Activated T-helper 1 cell treated with anti-CD3 and anti-CD28 coated beads, Interleukin-12 subunit alpha, Interleukin-12 subunit beta, Interleukin-2, Interleukin-4 antibody, amounts not matched to agents 30 ng/mL and 10 ng/mL and 1 ng/mL, durations not matched to agents 14 hours and 24 hours and 36 hours (primary cell): Measurements from ENCODE around the gene REXO1. TPM values are rescaled to one million over a fixed set of nuclear protein-coding genes. Genes with fewer than 3 reads are reported as not detected.
"Not testable (repeated sequence)": the region's sequence is repeated elsewhere in the genome, so short reads cannot be mapped to it uniquely, and the experiment has no call there.

Experiments used
- DNase-seq: peaks from one replicate; pipeline ENCODE4 v3.0.0; 2021; ENCODE audit warnings: low spot score
- H3K27ac Mint-ChIP-seq: one replicate; pipeline ENCODE4 v1.8.0; 2021; ENCODE audit warnings: mild to moderate bottlenecking, mixed read lengths
- H3K27me3 Mint-ChIP-seq: one replicate; pipeline ENCODE4 v1.8.0; 2022; ENCODE audit warnings: mild to moderate bottlenecking, moderate library complexity, mixed read lengths; ENCODE audit not compliant: insufficient read depth
- H3K36me3 Mint-ChIP-seq: one replicate; pipeline ENCODE4 v1.8.0; 2021; ENCODE audit warnings: low read depth, mixed read lengths
- H3K4me1 Mint-ChIP-seq: one replicate; pipeline ENCODE4 v1.8.0; 2021; ENCODE audit warnings: low read depth, mixed read lengths
- H3K4me3 Mint-ChIP-seq: one replicate; pipeline ENCODE4 v1.8.0; 2021; ENCODE audit warnings: mild to moderate bottlenecking, moderate library complexity, mixed read lengths
- H3K9me3 Mint-ChIP-seq: one replicate; pipeline ENCODE4 v1.8.0; 2021; ENCODE audit warnings: mixed read lengths
- intact Hi-C: fragments of 100-400 bp; cut with micrococcal nuclease; formaldehyde crosslinking; loops from one replicate; pipeline ENCODE4 v1.15.1; 2024
- total RNA-seq: library from RNA; stranded (reverse); gene quantifications from 2 replicates; pipeline ENCODE4 v1.2.3, GENCODE V29; 2022

REXO1 gene
- total RNA-seq, 1 donor from 2014 or later = 64.5 TPM

DNA sequence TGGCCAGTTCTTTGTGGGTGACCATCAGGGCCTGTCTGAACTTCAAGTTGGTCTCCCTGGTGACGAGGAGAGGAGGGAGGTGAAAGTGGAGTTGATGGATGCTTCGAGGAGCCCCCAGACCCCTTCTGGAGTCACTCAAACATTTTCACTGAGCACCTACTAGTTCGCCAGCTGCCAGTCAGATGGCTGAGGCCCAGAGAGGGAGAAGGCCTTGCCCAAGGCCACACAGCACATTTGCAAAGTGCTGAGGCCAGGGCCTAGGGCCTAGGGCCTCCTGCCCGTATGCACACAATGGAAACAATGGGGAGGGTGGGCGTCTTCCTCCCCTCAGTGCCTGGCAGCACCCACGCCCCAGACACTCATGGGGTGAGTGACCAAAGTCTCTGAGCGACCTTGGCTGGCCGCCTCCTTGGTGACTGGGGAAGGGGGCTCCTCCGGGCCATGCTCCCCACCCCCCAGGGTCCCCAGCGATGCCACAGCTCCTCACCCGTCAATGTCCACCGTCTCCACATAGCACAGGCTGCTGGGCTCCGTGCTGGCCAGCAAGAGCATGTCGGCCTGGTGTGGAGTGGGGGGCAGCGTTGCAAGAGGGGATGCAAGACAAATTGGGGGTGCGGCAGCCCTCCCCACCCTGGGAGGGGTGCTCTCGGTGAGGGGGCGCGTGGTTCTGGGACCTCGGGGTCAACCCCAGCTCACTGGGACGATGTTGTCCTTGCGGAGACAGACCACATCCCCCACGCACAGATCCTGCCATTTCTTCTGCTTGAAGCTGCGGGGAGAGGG lies 42.7 kb downstream of the REXO1 start:
- H3K36me3 Mint-ChIP-seq = peaks cover 3% of the 10 kb centered on the region
- no peaks in the 10 kb centered on the region for H3K27me3 Mint-ChIP-seq
- no peak overlapping the region for H3K27ac Mint-ChIP-seq
- no peaks in the 10 kb centered on the region for H3K4me1 Mint-ChIP-seq
- no peak overlapping the region for H3K4me3 Mint-ChIP-seq
- intact Hi-C loops = no loop called here
- H3K9me3 Mint-ChIP-seq = no peaks in the 10 kb centered on the region
- no peak for DNase-seq

DNA sequence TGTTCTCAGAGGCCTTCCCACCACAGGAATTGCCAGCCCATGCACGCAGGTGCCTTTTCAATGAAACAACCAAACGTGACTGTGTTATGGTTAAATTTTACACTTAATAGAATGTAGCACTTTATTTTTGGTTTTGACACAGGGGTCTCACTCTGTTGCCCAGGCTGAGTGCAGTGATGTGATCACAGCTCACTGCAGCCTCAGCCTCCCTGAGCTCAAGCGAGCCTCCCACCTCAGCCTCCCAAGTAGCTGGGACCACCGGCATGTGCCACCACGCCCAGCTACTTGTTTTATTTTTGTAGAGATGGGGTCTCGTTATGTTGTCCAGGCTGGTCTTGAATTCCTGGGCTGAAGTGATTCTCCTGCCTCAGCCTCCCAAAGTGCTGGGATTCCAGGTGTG lies 43.4 kb downstream of the REXO1 start:
- Mint-ChIP-seq H3K27me3 (no peaks in the 10 kb centered on the region), H3K36me3 (peaks cover 7% of the 10 kb centered on the region), H3K27ac (no peak overlapping the region), H3K4me3 (no peak overlapping the region), H3K9me3 (no peaks in the 10 kb centered on the region), H3K4me1 (no peaks in the 10 kb centered on the region)
- DNase-seq = no peak
- intact Hi-C loops = no loop called here

- intact Hi-C loops = no loop called here
- H3K9me3 Mint-ChIP-seq = no peaks in the 10 kb centered on the region
Observed at GRCh38 chr19:1799695-1800342, 48.5 kb downstream of the REXO1 start.

DNA sequence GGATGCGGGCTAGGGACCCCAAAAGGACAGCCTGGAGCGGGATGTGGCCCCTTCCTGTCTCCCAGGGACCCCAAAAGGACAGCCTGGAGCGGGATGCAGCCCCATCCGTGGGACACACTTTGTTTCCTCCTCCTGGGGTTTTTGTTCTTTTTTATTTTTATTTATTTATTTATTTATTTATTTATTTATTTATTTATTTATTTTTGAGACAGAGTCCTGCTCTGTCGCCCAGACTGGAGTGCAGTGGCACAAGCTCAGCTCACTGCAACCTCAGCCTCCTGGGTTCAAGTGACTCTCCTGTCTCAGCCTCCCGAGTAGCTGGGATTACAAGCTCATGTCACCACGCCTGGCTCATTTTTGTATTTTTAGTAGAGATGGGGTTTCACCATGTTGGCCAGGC lies 51.0 kb downstream of the REXO1 start:
- H3K4me1 Mint-ChIP-seq, H3K27ac Mint-ChIP-seq, DNase-seq, intact Hi-C loops, H3K36me3 Mint-ChIP-seq, H3K27me3 Mint-ChIP-seq, H3K9me3 Mint-ChIP-seq, H3K4me3 Mint-ChIP-seq: not testable (repeated sequence)

More at GRCh38 chr19:1799695-1800342, 48.5 kb downstream of the REXO1 start:
- Mint-ChIP-seq H3K4me3 (no peak overlapping the region), H3K27me3 (peaks cover 6% of the 10 kb centered on the region), H3K4me1 (no peaks in the 10 kb centered on the region), H3K27ac (no peak overlapping the region), H3K36me3 (peaks cover 7% of the 10 kb centered on the region)
- no peak for DNase-seq

GRCh38 chr19:1796395-1797142 lies 51.7 kb downstream of the REXO1 start:
- Mint-ChIP-seq H3K27me3 (peaks cover 7% of the 10 kb centered on the region), H3K27ac (no peak overlapping the region), H3K36me3 (peaks cover 4% of the 10 kb centered on the region), H3K9me3 (no peaks in the 10 kb centered on the region), H3K4me3 (no peak overlapping the region), H3K4me1 (no peaks in the 10 kb centered on the region)
- intact Hi-C loops = no loop called here
- no peak for DNase-seq

DNA sequence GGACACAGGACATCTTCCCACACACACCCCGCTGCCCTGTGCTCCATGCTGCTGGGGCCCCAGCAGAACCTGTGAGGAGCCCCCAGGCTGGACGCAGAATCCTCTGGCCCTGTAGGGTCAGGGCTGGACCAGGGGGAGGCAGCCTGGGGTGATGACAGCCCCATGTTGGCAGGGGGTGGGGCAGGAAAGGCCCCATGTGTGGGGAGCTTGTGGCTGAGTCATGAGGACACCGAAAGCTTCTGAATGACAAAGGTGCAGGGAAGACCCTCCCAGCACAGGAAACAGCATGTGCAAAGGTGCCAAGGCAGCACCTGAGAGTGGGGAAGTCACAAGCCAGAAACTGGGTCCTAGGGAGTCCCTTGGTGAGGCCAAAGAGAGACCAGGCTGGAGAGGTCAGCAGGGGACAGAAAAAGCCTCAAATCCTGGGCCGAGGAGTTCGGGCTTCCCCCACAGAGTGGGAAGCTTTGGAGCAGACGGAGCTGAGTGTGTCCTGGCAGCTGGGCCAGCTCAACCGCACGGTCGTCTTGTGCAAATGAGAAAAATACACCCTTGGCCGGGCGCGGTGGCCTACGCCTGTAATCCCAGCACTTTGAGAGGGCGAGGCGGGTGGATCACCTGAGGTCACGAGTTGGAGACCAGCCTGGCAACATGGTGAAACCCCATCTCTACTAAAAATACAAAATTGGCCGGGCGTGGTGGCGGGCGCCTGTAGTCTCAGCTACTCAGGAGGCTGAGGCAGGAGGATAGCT lies 53.7 kb downstream of the REXO1 start:
- Mint-ChIP-seq H3K27ac (no peak overlapping the region), H3K4me1 (no peaks in the 10 kb centered on the region), H3K27me3 (peaks cover 7% of the 10 kb centered on the region), H3K36me3 (no peaks in the 10 kb centered on the region), H3K9me3 (no peaks in the 10 kb centered on the region), H3K4me3 (no peak overlapping the region)
- intact Hi-C loops = no loop called here
- no peak for DNase-seq

GRCh38 chr19:1791879-1792278 lies 56.4 kb downstream of the REXO1 start:
- intact Hi-C loops = no loop called here
- Mint-ChIP-seq H3K36me3 (no peaks in the 10 kb centered on the region), H3K9me3 (no peaks in the 10 kb centered on the region), H3K4me1 (no peaks in the 10 kb centered on the region), H3K4me3 (no peak overlapping the region), H3K27ac (no peak overlapping the region), H3K27me3 (peaks cover 9% of the 10 kb centered on the region)
- DNase-seq = no peak

- Mint-ChIP-seq H3K9me3 (no peaks in the 10 kb centered on the region), H3K27me3 (peaks cover 4% of the 10 kb centered on the region), H3K27ac (no peak overlapping the region), H3K4me1 (no peaks in the 10 kb centered on the region), H3K36me3 (no peaks in the 10 kb centered on the region), H3K4me3 (no peak overlapping the region)
- intact Hi-C loops = no loop called here
- no peak for DNase-seq
Observed at GRCh38 chr19:1790054-1790792, 58.1 kb downstream of the REXO1 start.

DNA sequence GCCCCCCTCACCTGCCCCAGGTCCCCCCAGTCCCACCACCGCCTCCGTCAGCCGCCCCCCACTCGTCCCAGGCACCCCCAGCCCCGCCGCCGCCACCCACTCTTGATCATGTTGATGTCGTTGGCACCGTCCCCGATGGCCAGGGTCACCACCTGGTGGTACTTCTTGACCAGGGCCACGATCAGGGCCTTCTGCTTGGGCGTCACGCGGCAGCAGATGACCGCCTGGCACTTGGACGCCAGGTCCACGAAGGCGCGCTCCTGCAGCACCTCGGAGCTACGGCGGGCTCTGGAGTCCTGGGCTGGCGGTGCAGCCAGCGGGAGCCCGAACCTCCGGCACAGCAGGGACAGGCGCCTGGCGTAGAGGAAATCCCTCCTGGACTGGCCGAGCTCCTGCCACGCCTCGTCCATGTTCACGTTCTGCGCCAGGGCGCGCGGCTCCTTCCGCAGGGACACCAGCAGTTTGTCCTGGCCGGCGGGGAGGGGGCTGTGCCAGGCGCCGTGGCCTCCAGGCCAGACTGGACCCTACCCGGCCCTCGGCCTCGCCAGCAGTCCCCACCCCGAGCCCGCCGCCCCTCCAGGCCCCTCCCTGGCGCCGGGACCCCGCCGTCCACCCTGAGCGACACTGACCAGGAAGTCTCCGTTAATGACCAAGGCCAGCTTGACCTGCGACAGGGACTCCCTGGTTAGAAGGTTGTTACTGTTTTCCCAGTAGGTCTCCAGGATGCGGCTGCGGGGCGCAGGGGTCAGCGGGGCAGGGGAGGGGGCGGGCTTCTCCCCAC lies 58.8 kb downstream of the REXO1 start:
- intact Hi-C loops = no loop called here
- no peak overlapping the region for H3K4me3 Mint-ChIP-seq
- no peaks in the 10 kb centered on the region for H3K9me3 Mint-ChIP-seq
- no peak for DNase-seq
- H3K4me1 Mint-ChIP-seq = no peaks in the 10 kb centered on the region
- no peaks in the 10 kb centered on the region for H3K36me3 Mint-ChIP-seq
- H3K27me3 Mint-ChIP-seq = peaks cover 4% of the 10 kb centered on the region
- H3K27ac Mint-ChIP-seq = no peak overlapping the region

DNA sequence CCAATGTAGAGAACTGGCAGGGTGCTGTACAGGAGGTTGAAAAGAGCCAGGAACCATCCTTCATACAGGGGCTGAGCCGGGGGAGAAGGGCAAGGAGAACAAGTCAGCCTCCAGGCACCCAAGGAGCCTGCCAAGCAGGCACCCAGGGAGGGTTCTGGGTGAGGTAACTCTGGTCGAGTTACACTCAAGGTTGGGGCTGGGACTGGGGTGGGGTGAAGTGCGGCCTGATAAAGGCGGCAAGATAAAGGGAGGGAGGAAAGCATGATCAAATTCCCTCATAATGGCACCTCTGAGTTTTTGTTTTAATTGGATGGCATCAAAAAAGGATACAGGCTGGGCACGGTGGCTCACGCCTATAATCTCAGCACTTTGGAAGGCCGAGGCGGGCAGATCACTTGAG lies 61.2 kb downstream of the REXO1 start:
- Mint-ChIP-seq H3K27ac (no peak overlapping the region), H3K27me3 (peaks cover 2% of the 10 kb centered on the region), H3K4me1 (no peaks in the 10 kb centered on the region), H3K4me3 (no peak overlapping the region), H3K9me3 (no peaks in the 10 kb centered on the region), H3K36me3 (no peaks in the 10 kb centered on the region)
- no peak for DNase-seq
- intact Hi-C loops = no loop called here

GRCh38 chr19:1786668-1787067 lies 61.6 kb downstream of the REXO1 start:
- no peak overlapping the region for H3K4me3 Mint-ChIP-seq
- intact Hi-C loops = no loop called here

GRCh38 chr19:1785310-1785709 lies 63.0 kb downstream of the REXO1 start:
- H3K27ac Mint-ChIP-seq = no peak overlapping the region
- no peak for DNase-seq
- H3K4me1 Mint-ChIP-seq = no peaks in the 10 kb centered on the region
- peaks cover 5% of the 10 kb centered on the region for H3K27me3 Mint-ChIP-seq
- intact Hi-C loops = no loop called here
- no peaks in the 10 kb centered on the region for H3K36me3 Mint-ChIP-seq
- peaks cover 5% of the 10 kb centered on the region for H3K9me3 Mint-ChIP-seq
- no peak overlapping the region for H3K4me3 Mint-ChIP-seq

More at GRCh38 chr19:1786668-1787067, 61.6 kb downstream of the REXO1 start:
- H3K36me3 Mint-ChIP-seq = no peaks in the 10 kb centered on the region
- DNase-seq = no peak
- no peak overlapping the region for H3K27ac Mint-ChIP-seq
- no peaks in the 10 kb centered on the region for H3K9me3 Mint-ChIP-seq
- H3K4me1 Mint-ChIP-seq = no peaks in the 10 kb centered on the region
- H3K27me3 Mint-ChIP-seq = peaks cover 2% of the 10 kb centered on the region
